Rectal smooth muscle tissue (tissue), 1 donor: Measurements from ENCODE around the gene RAD18.

Experiments
- H3K27ac ChIP-seq: one replicate; pipeline ENCODE4 v1.7.0; 2013; ENCODE audit warnings: low read depth, low read length, inconsistent platforms
- H3K27me3 ChIP-seq: one replicate; pipeline ENCODE4 v1.7.0; 2013; ENCODE audit warnings: low read length; ENCODE audit not compliant: control insufficient read depth, insufficient read depth
- H3K36me3 ChIP-seq: one replicate; pipeline ENCODE4 v1.7.0; 2013; ENCODE audit warnings: low read length; ENCODE audit not compliant: control insufficient read depth, insufficient read depth
- H3K4me1 ChIP-seq: one replicate; pipeline ENCODE4 v1.7.0; 2013; ENCODE audit warnings: low read length; ENCODE audit not compliant: control insufficient read depth, insufficient read depth
- H3K4me3 ChIP-seq: one replicate; pipeline ENCODE4 v1.7.0; 2013; ENCODE audit warnings: low read length
- H3K9ac ChIP-seq: one replicate; pipeline ENCODE4 v1.7.0; 2013; ENCODE audit warnings: low read length

The RAD18 gene

DNA sequence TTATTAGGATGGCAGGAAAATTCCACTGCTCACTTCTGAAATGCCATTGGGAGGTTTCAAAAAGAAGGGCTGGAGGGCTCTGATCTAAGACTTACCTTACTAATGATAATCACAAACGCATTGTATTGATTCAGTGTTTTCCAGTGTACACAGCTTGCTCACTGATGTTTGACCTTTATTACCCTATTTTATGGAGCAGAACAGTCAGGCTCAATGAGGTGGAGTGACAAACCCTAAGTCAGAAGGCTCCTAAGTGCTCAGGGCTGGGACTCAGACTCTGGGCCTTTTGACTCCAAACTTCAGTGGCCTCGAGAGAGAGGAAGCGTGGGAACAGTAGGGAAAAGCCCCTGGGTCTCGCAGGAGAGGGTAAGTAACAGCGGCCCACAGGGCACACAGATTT lies 20.3 kb upstream of the RAD18 start:
- no peak overlapping the region for H3K9ac ChIP-seq
- H3K4me3 ChIP-seq: no peak overlapping the region
- no peaks in the 10 kb centered on the region for H3K27me3 ChIP-seq
- no peaks in the 10 kb centered on the region for H3K36me3 ChIP-seq
- no peaks in the 10 kb centered on the region for H3K4me1 ChIP-seq
- H3K27ac ChIP-seq: no peak overlapping the region

DNA sequence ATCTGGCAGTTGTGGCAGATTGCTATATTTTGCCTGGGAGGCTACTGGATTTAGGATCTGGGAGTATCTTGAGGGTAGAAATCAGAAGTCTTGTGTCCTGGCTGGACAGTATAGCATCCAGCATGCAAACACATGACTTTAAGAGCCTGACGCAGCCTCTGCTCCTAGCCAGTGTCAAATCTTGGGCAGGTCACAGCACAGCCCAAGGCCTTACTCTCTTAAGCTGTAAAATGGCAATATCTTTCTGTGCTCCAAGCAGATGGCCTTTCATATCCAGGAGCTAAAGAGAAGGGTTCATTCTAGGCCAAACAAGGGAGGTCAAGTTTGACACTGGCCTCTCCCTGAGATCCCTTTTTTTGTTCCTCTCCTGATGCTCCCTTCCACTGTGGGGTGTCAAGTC lies 19.8 kb upstream of the RAD18 start:
- Histone ChIP-seq H3K4me1 (no peaks in the 10 kb centered on the region), H3K27ac (no peak overlapping the region), H3K36me3 (no peaks in the 10 kb centered on the region), H3K4me3 (no peak overlapping the region), H3K27me3 (no peaks in the 10 kb centered on the region), H3K9ac (no peak overlapping the region)

- Histone ChIP-seq H3K4me3 (no peak overlapping the region), H3K4me1 (no peaks in the 10 kb centered on the region), H3K27me3 (no peaks in the 10 kb centered on the region), H3K9ac (no peak overlapping the region), H3K36me3 (no peaks in the 10 kb centered on the region), H3K27ac (no peak overlapping the region)
Observed at GRCh38 chr3:8982509-8982908, 19.2 kb upstream of the RAD18 start.

DNA sequence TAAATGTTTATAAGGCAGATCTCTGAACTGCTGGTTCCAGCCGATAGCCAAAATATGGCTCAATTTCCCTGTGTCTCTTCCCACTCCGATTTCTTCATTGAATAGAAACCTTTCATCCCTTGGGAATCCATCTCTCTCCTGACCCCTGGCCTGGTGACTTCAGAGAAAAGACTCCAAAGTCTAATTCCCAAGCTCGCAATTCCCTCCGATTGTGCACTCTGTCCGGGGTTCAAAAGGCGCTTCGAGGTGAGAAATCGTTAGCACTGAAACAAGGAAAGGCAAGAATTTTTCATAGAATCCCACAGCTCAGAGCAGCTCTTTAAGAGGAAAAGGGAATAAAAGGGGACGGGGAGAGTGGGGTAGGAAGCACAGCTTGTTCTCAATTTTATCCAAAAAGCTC lies 18.4 kb upstream of the RAD18 start:
- Histone ChIP-seq H3K27ac (no peak overlapping the region), H3K4me3 (no peak overlapping the region), H3K4me1 (no peaks in the 10 kb centered on the region), H3K36me3 (no peaks in the 10 kb centered on the region), H3K9ac (no peak overlapping the region), H3K27me3 (peaks cover 3% of the 10 kb centered on the region)

GRCh38 chr3:8981296-8981695 lies 18.0 kb upstream of the RAD18 start:
- no peaks in the 10 kb centered on the region for H3K4me1 ChIP-seq
- no peak overlapping the region for H3K4me3 ChIP-seq
- no peak overlapping the region for H3K9ac ChIP-seq
- H3K27me3 ChIP-seq: peaks cover 3% of the 10 kb centered on the region
- H3K27ac ChIP-seq: no peak overlapping the region
- no peaks in the 10 kb centered on the region for H3K36me3 ChIP-seq

GRCh38 chr3:8980756-8981257 lies 17.5 kb upstream of the RAD18 start:
- Histone ChIP-seq H3K4me3 (no peak overlapping the region), H3K4me1 (no peaks in the 10 kb centered on the region), H3K36me3 (no peaks in the 10 kb centered on the region), H3K27me3 (peaks cover 3% of the 10 kb centered on the region), H3K9ac (no peak overlapping the region), H3K27ac (no peak overlapping the region)

DNA sequence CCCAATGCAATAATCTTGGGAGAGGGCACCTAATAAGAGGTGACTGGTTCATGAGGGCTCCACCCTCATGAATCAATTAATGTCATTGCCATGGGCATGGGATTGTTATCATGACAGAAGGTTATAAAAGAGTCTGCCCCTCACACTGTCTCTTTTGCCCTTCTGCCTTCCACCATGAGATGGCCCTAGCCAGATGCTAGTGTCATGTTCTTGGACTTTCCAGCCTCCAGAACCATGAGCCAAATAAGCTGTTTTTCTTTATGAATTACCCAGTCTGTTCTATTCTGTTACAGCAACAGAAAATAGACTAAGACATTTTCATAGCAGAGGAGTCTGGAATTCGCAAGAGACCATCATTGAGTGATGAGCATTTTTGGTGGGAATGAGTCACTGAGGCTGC lies 16.0 kb upstream of the RAD18 start:
- Histone ChIP-seq H3K27ac (no peak overlapping the region), H3K36me3 (no peaks in the 10 kb centered on the region), H3K9ac (no peak overlapping the region), H3K27me3 (peaks cover 3% of the 10 kb centered on the region), H3K4me1 (no peaks in the 10 kb centered on the region), H3K4me3 (no peak overlapping the region)

DNA sequence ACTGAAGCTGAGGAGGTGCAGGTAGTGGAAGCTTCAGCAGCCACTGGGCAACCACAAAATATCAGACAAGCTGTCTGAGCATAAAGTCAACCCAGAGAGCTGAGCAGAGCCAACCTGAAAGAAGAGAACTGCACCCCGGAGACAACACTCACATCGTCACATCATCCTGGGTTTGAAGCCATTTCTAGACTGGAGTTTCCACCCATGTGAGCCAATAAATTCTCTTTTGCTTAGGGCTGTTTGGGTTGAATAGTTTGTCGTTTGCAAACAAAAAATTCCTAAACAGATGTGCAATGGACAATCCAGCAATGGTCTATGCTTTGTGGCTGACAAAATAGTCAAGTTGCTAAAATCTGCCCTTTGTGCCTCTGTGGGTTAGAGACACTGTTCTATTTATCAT lies 15.3 kb upstream of the RAD18 start:
- no peaks in the 10 kb centered on the region for H3K36me3 ChIP-seq
- H3K9ac ChIP-seq: no peak overlapping the region
- peaks cover 3% of the 10 kb centered on the region for H3K27me3 ChIP-seq
- H3K27ac ChIP-seq: no peak overlapping the region
- no peak overlapping the region for H3K4me3 ChIP-seq
- no peaks in the 10 kb centered on the region for H3K4me1 ChIP-seq

GRCh38 chr3:8976540-8977182 lies 13.4 kb upstream of the RAD18 start:
- H3K4me3 ChIP-seq: no peak overlapping the region
- no peaks in the 10 kb centered on the region for H3K36me3 ChIP-seq
- no peaks in the 10 kb centered on the region for H3K4me1 ChIP-seq
- peaks cover 3% of the 10 kb centered on the region for H3K27me3 ChIP-seq
- no peak overlapping the region for H3K27ac ChIP-seq
- H3K9ac ChIP-seq: no peak overlapping the region

DNA sequence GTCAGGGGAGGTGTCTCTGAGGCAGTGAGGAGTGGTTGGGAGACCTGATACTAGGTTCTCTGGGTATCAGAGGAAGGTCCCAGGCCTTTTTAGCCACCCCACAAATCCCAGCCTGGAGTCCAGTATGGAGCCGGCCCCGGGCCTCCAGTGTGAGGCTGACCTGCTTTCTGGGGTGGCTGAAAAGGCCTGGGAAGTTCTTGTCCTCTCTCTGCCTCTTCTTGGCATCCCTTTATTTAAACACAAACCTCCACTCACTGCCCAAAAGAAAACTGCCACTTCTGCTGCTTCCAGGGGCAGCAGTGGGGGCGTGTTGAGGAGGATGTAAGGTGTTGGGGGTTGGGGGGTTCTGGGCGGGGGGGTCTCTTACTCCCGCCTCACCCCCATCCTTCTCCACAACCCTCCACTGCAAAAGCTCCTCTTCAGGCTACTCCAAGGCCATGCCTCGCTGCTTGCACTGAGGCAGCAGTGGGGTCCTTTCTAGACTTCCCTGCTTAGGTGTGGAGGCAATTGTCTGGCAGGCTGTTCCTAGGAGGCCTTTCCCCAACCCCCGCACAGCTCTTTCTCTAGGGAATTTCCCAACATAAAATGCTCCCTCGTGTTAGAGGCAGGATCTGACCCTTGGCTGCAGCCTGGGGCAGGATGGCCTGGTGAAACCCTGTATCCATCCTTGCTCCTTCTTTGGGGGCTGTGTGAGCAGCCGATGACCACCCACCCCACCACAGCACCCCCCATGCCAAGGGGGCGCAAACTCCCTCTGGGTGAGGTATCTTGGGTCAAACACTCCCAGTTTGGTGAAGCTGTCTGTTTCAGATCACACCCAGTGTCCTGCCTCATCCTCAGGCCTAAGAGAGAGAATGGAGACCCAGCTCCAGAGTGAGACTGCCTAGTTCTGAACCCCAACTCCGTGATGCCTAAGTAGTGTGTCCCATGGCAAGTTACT lies 12.1 kb upstream of the RAD18 start:
- peaks cover 3% of the 10 kb centered on the region for H3K27me3 ChIP-seq
- H3K4me1 ChIP-seq: no peaks in the 10 kb centered on the region
- H3K27ac ChIP-seq: no peak overlapping the region
- no peaks in the 10 kb centered on the region for H3K36me3 ChIP-seq
- H3K4me3 ChIP-seq: no peak overlapping the region
- H3K9ac ChIP-seq: no peak overlapping the region

DNA sequence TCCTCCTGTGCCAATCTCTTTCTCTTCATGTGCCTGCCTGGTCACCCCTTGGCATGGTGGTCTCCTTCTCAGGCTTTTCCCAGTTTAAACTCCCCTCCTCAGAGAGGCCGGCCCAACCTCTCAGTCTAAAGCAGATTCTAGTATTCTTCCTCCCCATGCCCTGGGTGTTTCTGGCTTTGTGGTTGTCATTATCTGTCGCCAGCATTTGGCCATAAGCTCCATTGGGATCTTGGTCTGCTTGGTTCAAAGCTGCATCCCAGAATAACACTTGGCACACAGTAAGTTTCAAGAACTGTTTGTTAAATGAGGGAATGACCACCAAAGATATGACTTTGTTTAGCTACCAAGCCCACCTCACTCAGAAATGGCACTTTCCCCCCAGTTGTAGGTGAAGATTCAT lies 11.2 kb upstream of the RAD18 start:
- H3K36me3 ChIP-seq: no peaks in the 10 kb centered on the region
- no peak overlapping the region for H3K4me3 ChIP-seq
- H3K9ac ChIP-seq: no peak overlapping the region
- H3K27ac ChIP-seq: no peak overlapping the region
- peaks cover 3% of the 10 kb centered on the region for H3K27me3 ChIP-seq
- H3K4me1 ChIP-seq: no peaks in the 10 kb centered on the region

DNA sequence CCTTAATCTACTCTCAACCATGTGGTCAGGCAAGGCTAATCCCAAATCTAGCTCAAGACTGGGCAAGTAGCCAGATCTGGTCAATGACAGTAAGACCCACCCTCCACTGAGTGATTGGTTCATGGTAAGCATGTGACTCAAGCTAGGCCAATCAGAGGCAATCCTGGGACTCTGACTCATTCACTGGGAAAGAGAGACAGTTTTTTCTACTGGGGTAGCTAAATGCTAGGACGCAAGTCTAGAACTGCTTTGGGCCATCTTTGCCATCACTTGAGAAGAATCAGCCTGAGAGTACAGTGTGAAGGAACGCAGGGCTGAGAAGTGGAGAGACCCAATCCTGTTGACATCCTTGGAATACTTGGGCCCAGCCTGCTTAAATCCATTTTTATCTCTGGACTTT lies 9.4 kb upstream of the RAD18 start:
- no peaks in the 10 kb centered on the region for H3K36me3 ChIP-seq
- H3K9ac ChIP-seq: no peak overlapping the region
- H3K27ac ChIP-seq: no peak overlapping the region
- no peaks in the 10 kb centered on the region for H3K4me1 ChIP-seq
- no peak overlapping the region for H3K4me3 ChIP-seq
- peaks cover 3% of the 10 kb centered on the region for H3K27me3 ChIP-seq
